CD4-positive, alpha-beta T cell treated with Interleukin-12 subunit alpha and Interleukin-12 subunit beta, for 1 hour (primary cell): ENCODE results near the gene PLEKHH1.

Experiments
- DNase-seq: peaks from one replicate; pipeline ENCODE4 v3.0.0-alpha.2; 2020

PLEKHH1 gene

DNA sequence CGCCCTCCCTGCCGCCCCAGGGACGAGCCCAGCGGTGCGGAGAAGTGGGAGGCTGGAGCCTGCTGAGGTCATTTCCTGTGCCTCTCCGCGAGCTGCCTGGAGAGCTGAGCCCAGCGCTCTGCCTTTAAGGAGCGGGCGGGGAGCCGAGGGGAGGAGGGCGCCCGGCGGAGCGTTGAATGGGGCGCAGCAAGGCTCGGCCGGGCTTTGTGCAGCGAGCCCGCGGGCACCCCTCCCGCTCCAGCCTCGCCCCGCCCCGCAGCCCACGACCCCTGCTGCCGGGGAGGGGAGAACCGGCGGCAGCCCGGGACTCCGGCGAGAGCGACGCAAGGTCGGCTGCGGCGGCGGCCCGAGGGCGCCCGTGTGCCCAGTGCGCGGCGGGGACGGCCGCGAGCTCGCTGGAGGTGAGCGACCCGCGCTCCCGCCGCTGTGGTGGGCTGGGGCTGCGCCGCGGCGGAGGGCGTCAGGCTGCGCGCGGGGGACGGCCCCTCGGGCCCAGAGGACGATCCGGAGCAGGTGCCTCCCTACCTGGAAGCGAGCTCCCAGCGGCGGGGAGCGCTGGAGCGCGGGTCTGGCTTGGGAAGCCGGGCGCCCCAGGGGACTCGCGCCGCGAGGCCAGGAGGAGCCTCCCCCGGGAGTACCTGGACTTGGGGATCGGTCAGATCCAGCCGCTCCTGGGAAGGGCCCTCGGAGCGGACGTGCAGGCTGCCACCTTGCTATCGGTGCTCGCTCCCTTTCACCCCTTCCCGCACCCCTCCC is at the start of gene PLEKHH1:
TSS of gene PLEKHH1 (plus strand) at position 293 of the 756 bp plus-strand sequence. CDS start 8,578 bp downstream, outside the sequence.
- DNase-seq: peak; percentile 45

- no peak for DNase-seq
Measured at GRCh38 chr14:67483579-67484285, 49.4 kb upstream of the PLEKHH1 start.

DNA sequence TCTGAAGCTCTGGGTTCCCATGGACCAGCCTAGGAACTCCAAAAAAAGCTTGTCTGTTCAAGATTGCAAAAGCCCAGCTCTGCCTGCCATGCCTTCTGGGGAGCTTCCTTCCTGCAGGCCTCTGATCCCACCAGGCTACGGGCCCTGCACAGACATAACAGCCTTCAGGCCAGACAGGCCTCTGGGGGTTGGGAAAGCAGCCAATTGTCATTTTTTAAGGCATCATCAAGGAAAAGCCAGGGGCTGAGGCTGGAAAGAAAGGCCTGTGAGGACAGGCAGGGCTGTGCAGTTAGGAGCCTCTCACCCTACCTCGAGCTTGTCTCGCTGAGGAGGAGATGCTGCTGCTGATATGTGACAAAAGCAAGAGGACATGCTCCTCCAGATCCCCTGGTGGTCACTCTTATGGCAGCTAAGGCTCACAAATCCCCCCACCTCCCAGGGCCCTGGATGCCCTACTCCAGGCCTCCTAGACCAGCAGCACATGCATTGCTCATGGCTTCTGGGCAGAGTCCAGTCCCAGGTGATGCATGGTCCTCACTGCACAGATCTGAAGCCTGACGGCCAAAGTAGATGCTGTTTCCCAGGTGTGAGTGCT is 47.5 kb upstream of the PLEKHH1 start:
- no peak for DNase-seq

DNA sequence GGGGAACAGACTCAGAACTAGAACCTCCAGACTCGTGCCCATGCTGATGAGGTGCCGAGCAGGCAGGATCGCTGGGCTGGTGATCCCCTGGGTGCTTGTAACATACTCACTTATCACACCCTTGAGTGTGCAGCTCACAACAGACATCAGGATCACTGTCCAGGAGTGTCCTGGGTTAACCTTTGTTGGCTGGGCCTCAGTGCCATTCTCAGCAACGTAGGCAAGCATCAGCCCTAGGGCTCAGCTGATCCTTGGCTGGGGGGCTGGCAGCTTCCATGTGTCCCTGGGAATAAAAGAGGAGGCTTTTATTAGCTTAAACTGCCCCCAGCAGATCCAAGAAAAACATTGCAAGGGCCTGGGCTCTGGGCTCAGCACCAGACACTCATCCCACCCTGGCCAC is 46.2 kb upstream of the PLEKHH1 start:
- DNase-seq: no peak

DNA sequence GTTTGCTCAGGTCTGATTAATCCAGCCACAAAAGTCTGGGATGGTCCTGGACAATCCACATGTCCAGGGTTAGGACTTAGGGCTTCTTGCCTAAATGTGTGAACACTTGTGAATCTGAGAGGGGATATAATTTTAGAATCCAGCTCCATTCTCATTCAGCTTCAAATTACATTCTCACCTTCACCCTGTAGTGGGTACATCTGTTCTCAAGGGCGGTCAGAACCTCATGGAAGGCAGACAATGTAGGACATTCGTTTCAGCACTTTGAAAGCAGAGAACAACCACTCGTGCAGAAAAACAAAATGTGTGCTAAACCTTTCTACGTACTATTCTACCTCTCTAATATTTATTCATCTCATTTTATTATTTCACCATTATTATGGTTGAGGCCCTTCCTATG is 45.8 kb upstream of the PLEKHH1 start:
- no peak for DNase-seq

- peak; percentile 77 for DNase-seq
Measured at GRCh38 chr14:67487937-67488893, 44.9 kb upstream of the PLEKHH1 start, which contains the start of gene TMEM229B. Gene TMEM229B (minus strand): TSS chr14:67488721. CDS start chr14:67473923, 14,798 bp downstream.

DNA sequence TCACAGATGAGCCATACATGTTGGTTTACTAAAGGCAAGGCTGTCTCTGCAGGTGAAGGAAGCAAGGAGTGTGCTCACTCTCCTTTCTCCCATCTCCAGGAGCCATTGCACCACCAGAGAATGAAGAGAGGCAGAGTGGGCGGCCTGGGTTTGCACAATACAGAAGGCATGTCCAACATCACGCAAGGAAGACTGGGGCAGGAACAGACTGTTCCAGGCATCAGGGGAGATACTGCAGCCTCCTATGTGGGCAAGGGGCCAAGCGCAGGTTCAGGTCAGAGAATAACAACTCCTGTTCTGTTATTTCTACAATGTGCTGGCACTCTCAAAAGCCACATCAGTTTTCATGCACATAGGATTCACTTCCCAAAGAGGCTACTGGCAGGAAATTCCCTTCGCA is 42.9 kb upstream of the PLEKHH1 start:
- DNase-seq: no peak

GRCh38 chr14:67491285-67491684 is 41.8 kb upstream of the PLEKHH1 start:
- no peak for DNase-seq

GRCh38 chr14:67491741-67492507 is 41.2 kb upstream of the PLEKHH1 start:
- no peak for DNase-seq

GRCh38 chr14:67492538-67492937 is 40.6 kb upstream of the PLEKHH1 start:
- no peak for DNase-seq

DNA sequence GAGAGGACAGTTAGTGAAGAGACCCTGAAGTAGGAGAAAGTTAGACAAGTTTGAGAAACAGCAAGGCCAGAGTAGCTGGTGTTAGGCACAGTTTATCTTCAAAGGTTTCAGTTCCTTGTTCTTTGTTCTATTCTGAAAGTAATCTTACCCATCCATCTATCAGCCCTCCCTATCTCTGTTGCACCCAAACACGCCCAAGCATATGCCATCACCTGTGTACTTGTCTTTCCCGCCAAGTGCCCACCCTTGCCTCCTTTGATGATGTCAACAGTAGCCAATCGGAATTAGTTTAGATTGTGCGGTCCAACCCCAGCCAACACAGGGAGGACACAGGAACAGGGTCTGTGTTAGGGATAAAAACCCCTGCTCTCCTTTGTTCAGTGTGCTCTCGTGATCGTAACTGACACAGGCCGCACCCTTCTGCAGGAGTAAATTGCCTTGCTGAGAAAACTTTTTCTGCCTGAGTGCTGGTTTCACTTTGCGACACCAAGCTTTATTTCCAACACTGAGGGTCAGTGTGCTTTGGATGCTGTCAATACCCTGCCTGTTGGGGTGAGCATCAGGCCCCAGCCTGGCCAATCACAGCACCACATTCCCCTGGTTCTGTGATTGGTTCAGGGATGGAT is 39.9 kb upstream of the PLEKHH1 start:
- no peak for DNase-seq

DNA sequence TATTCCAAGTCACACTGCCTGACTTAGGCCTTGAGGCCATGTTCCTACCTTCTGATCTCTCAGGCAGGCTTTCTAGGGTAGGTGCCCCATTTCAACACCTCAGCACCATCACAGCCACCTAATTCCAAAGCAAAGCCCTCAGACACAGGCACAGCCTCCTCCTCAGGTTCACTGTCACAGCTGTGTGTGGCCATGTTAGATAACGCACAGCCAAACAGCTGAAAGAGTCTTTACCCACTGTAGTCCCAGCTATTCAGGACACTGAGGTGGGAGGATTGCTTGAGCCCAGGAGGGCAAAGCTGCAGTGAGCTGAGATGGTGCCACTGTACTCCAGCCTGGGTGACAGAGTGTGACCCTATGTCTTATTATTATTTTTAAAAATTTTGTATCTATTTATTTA is 37.3 kb upstream of the PLEKHH1 start:
- DNase-seq: no peak

- no peak for DNase-seq
Measured at GRCh38 chr14:67497216-67497615, 35.9 kb upstream of the PLEKHH1 start.

GRCh38 chr14:67497716-67498115 is 35.4 kb upstream of the PLEKHH1 start:
- DNase-seq: no peak

DNA sequence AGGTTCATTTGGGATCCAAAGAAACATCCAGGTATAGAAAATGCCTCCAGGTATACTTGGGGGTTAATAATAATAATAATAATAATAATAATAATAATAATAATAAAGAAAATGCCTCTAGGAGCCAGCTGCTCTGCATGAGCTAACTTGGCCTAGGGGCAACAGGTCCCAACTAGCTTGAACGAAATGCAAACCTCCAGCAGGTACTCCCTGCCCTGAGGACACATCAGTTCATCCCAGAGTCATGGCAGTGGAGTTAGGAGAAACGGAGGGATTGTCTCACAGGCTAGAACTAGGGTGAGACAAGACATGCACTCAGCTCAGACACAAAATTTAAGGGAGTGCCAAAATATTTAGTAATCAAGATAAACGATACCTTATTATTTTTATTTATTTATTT is 32.1 kb upstream of the PLEKHH1 start:
- DNase-seq: no peak

DNA sequence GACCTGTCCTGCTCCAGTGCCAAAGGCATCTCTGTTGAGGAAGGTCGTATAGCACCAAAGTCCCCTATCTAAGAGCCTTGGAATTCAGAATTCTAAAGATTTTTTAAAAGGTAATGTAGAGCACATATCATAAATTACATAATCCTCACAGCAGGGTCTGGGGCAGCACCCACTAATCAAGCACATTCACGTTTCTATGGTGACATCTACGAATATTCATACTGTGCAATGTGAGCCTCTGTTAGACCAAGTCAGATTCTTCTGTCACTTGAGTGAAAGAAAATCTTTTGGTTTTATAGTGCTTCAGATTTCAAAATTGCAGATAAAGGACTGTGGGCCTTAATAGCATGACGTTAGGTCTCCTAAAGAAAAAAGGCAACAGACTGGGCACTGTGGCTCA is 31.4 kb upstream of the PLEKHH1 start:
- no peak for DNase-seq

GRCh38 chr14:67502867-67503266 is 30.2 kb upstream of the PLEKHH1 start:
- no peak for DNase-seq

DNA sequence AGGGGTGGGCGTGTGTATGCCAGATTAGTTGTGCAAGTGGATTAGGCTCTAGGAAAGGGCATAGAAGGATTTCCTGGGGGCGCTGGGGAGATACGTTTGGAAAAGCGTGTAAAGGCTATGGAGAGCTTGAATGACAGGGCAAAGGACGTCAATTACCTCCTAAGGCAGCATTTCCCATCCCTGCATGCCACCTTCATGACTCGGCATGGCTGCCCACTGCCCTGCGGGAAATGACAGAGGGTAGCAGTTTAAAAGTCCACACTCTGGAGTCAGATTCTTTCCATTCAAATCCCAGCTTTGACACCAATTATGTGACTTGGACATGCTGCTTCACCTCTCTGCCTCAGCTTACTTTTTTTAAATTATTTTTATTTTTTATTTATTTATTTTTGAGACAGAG is 29.8 kb upstream of the PLEKHH1 start:
- no peak for DNase-seq

- DNase-seq: no peak
Measured at GRCh38 chr14:67505254-67505653, 27.8 kb upstream of the PLEKHH1 start.

GRCh38 chr14:67508956-67509355 is 24.1 kb upstream of the PLEKHH1 start:
- no peak for DNase-seq

GRCh38 chr14:67510121-67510520 is 23.0 kb upstream of the PLEKHH1 start:
- no peak for DNase-seq
